ENCODE results near the gene AMOTL1.

Gene AMOTL1

DNA sequence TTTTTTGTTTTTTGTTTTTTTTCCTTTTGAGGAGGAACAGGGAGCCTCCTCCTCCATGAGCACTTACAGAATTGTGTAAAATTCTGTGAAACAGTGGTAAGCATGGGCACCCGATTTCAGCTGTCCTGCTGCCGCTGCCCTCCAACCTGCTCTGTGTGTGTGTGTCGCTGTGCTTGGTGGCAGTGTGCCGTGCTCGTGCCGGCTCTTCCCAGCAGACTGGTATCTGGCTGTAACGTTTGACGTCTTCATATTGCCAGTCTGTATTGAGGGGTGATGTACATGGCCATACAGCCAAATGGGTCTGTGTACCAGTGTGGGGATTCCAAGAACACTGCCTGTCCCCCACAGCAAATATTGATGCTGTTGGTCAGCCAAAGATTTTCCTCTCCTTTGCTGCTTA lies 108.1 kb downstream of the AMOTL1 start:
- FAIRE-seq (no peak), DNase-seq (ENCODE audit: insufficient read length, low spot score) (no peak)
- TF ChIP-seq TAF1 (IDR thresholded peaks at IDR 0.05; ENCODE audit: low read depth, low read length) (no peak), POLR2AphosphoS5 (IDR thresholded peaks at IDR 0.05; ENCODE audit: low read depth, low read length) (no peak), PAX5 (IDR thresholded peaks at IDR 0.05; ENCODE audit: insufficient read depth, low read length, severe bottlenecking) (no peak), SPI1 (IDR thresholded peaks at IDR 0.05; ENCODE audit: low read depth, low read length) (no peak), POLR2A (IDR thresholded peaks at IDR 0.05; ENCODE audit: low read depth, low read length) (no peak), POU2F2 (IDR thresholded peaks at IDR 0.05; ENCODE audit: low read depth, low read length) (no peak)

DNA sequence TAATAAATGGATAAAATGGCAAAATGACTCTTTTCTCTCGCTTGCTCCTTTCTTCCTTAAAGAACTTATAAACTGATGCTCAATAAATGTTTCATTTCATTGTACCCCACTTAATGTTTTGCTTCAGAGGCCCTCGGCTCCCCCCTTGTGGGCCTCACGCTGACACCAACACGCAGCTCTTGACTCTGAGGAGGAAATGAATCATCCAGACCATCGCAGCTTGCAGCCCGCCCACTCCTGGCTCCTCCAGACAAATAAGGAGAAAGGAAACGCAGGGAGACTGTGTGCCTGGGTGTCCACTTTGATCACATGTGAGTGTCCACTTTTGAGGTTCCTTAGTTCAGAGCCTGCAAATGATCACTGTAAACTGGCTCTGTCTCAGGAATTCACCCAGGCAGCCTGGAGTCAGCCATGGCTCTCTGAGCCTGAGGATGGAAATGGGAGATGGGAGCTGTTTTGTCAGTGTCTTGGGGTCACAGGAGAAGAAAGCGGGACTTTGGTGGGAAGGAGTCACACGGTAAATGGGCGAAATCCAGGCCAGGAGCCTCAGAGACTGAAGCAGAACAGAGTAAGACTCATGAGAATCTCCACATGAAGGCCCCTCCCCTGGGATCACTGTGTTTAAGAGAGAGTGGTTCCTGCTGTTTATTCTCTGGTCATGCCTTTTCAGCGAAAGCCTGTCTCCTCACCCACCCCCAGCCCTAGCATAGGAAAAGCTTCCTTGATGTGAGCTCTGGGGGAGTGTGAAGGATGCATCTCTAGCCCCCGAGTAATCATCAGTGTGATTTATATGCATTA lies 108.7 kb downstream of the AMOTL1 start:
- TF ChIP-seq POLR2A (IDR thresholded peaks at IDR 0.05; ENCODE audit: low read depth, low read length) (no peak), TAF1 (IDR thresholded peaks at IDR 0.05; ENCODE audit: low read depth, low read length) (no peak), PAX5 (IDR thresholded peaks at IDR 0.05; ENCODE audit: insufficient read depth, low read length, severe bottlenecking) (no peak), POLR2AphosphoS5 (IDR thresholded peaks at IDR 0.05; ENCODE audit: low read depth, low read length) (no peak), SPI1 (IDR thresholded peaks at IDR 0.05; ENCODE audit: low read depth, low read length) (no peak), POU2F2 (IDR thresholded peaks at IDR 0.05; ENCODE audit: low read depth, low read length) (no peak)
- FAIRE-seq (peak; percentile 87), DNase-seq (ENCODE audit: insufficient read length, low spot score) (peak; percentile 46)

DNA sequence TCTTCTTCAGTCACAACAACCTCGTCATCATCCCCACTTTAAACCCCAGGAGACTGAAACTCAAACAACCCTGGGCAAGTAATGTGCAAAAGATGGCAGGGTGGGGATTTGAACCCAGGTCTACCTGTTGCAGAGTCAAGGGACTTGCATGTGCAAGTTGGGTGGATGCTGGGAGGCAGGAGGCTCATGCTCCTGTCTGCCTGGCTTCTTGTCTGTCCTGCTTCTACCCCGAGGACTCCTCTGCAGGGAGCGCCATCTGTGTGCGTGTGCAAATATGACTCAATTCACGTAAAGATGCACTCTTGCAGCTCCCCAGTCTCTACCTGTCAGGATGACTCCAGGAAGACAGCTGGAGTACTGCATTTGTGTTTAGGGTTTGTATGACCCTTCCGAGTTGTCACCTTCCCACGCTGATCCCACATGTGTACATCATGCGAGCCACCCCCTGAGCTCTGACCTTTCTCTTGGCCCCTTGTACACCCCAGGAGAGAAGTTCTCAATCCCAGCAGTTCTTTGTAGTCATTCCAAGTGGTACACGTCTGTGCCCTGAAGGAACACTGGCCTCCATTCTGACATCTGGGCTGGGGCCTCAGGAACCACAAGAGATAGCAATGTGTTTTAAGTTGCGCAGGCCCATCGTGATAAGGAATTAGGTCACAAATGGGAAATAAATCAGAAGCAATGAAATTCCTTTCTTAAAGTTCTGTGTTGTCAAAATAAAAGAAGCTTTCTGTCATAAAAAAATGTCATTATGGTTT lies 109.5 kb downstream of the AMOTL1 start:
- no peak for DNase-seq (ENCODE audit: insufficient read length, low spot score)
- no peak for FAIRE-seq
- no peak for TF ChIP-seq POLR2A (IDR thresholded peaks at IDR 0.05; ENCODE audit: low read depth, low read length)
- TF ChIP-seq TAF1 (IDR thresholded peaks at IDR 0.05; ENCODE audit: low read depth, low read length), result no peak
- TF ChIP-seq SPI1 (IDR thresholded peaks at IDR 0.05; ENCODE audit: low read depth, low read length), result no peak
- TF ChIP-seq POLR2AphosphoS5 (IDR thresholded peaks at IDR 0.05; ENCODE audit: low read depth, low read length), result no peak
- no peak for TF ChIP-seq PAX5 (IDR thresholded peaks at IDR 0.05; ENCODE audit: insufficient read depth, low read length, severe bottlenecking)
- TF ChIP-seq POU2F2 (IDR thresholded peaks at IDR 0.05; ENCODE audit: low read depth, low read length), result no peak

DNA sequence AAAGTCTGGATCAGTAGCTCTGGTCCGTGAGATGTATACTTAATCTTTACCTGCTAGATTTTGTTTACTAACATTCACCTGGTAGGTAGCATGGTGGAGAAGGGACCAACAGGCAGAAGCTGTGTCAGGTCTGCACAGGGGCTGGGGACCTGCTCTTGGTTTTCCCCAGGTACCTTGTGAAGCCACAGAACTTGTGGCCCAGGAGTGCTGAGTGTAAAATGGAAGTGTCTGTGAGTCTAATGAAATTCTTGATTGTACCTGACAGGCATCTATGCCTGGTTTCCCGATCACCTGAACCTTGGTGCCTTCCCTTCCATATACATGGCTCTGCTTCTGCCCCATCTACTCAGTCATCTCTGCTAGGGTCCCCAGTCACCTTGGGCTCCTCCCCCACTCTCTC lies 110.8 kb downstream of the AMOTL1 start:
- no peak for FAIRE-seq
- no peak for TF ChIP-seq PAX5 (IDR thresholded peaks at IDR 0.05; ENCODE audit: insufficient read depth, low read length, severe bottlenecking)
- no peak for TF ChIP-seq SPI1 (IDR thresholded peaks at IDR 0.05; ENCODE audit: low read depth, low read length)
- no peak for TF ChIP-seq POLR2AphosphoS5 (IDR thresholded peaks at IDR 0.05; ENCODE audit: low read depth, low read length)
- TF ChIP-seq POU2F2 (IDR thresholded peaks at IDR 0.05; ENCODE audit: low read depth, low read length), result no peak
- TF ChIP-seq TAF1 (IDR thresholded peaks at IDR 0.05; ENCODE audit: low read depth, low read length), result no peak
- no peak for TF ChIP-seq POLR2A (IDR thresholded peaks at IDR 0.05; ENCODE audit: low read depth, low read length)
- DNase-seq (ENCODE audit: insufficient read length, low spot score), result no peak

DNA sequence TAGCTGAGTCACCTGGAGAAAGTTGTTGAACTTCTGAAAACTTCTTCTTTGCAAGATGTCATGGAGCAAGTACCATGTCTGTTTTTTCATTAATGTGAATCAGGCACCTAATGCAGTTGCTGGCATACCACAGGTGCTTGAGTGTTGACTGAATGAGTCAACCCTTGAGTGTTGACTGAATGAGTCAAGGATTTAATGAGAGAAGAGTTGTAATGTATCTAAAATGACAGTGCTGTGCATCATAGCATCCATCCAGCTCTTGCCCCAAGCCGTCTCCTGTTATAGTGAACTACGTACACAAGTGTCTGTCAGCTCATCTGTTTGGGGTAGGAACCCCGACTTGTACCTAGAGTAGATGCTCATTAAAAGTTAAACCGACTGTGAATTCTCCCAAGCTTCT lies 112.1 kb downstream of the AMOTL1 start:
- DNase-seq (ENCODE audit: insufficient read length, low spot score) (no peak), FAIRE-seq (no peak)
- no peak for TF ChIP-seq POLR2A (IDR thresholded peaks at IDR 0.05; ENCODE audit: low read depth, low read length)
- TF ChIP-seq PAX5 (IDR thresholded peaks at IDR 0.05; ENCODE audit: insufficient read depth, low read length, severe bottlenecking), result no peak
- no peak for TF ChIP-seq POLR2AphosphoS5 (IDR thresholded peaks at IDR 0.05; ENCODE audit: low read depth, low read length)
- TF ChIP-seq TAF1 (IDR thresholded peaks at IDR 0.05; ENCODE audit: low read depth, low read length), result no peak
- TF ChIP-seq SPI1 (IDR thresholded peaks at IDR 0.05; ENCODE audit: low read depth, low read length), result no peak
- no peak for TF ChIP-seq POU2F2 (IDR thresholded peaks at IDR 0.05; ENCODE audit: low read depth, low read length)

DNA sequence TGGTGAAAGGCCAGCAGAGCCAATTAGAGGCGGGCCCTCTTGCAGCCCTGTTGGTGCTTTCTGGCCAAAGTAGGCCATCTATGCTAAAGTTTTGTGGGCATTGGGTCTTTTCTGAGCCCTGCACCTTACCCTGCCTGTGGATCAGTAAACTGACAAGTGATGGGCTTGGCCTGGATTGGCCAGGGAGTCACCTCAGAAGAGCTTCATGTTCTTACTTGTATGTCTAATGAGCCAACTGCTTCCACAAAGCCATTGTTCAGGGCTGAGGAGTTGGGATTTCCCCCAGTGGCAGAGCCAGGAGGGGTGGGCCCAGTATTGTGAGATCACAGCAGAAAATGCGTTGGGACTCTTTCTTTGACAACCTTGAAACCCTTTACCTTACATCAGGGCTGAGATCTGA lies 114.8 kb downstream of the AMOTL1 start:
- TF ChIP-seq POLR2AphosphoS5 (IDR thresholded peaks at IDR 0.05; ENCODE audit: low read depth, low read length), result no peak
- TF ChIP-seq TAF1 (IDR thresholded peaks at IDR 0.05; ENCODE audit: low read depth, low read length), result no peak
- no peak for TF ChIP-seq SPI1 (IDR thresholded peaks at IDR 0.05; ENCODE audit: low read depth, low read length)
- no peak for TF ChIP-seq POU2F2 (IDR thresholded peaks at IDR 0.05; ENCODE audit: low read depth, low read length)
- no peak for TF ChIP-seq PAX5 (IDR thresholded peaks at IDR 0.05; ENCODE audit: insufficient read depth, low read length, severe bottlenecking)
- TF ChIP-seq POLR2A (IDR thresholded peaks at IDR 0.05; ENCODE audit: low read depth, low read length), result no peak
- no peak for DNase-seq (ENCODE audit: insufficient read length, low spot score)
- FAIRE-seq, result no peak

DNA sequence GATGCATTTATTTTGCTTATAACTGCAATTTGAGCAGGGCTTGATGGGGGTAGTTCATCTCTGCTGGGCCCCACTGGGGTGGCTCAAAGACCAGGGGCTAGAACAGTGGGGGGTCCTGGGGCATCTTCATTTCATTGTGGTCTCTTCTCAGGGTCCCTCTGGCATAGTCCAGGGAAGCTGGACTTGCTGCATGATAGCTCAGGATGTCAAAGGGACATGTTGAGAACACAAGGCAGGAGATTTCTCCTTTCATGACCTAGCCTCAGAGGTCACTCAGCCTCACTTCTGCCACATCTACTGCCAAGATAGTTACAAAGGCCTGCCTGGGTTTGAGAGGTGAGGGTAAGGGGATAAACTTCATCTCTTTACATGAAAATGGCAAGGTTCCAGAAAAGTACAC lies 115.7 kb downstream of the AMOTL1 start:
- no peak for DNase-seq (ENCODE audit: insufficient read length, low spot score)
- no peak for FAIRE-seq
- TF ChIP-seq PAX5 (IDR thresholded peaks at IDR 0.05; ENCODE audit: insufficient read depth, low read length, severe bottlenecking), result no peak
- no peak for TF ChIP-seq SPI1 (IDR thresholded peaks at IDR 0.05; ENCODE audit: low read depth, low read length)
- TF ChIP-seq POLR2AphosphoS5 (IDR thresholded peaks at IDR 0.05; ENCODE audit: low read depth, low read length), result no peak
- no peak for TF ChIP-seq POU2F2 (IDR thresholded peaks at IDR 0.05; ENCODE audit: low read depth, low read length)

DNA sequence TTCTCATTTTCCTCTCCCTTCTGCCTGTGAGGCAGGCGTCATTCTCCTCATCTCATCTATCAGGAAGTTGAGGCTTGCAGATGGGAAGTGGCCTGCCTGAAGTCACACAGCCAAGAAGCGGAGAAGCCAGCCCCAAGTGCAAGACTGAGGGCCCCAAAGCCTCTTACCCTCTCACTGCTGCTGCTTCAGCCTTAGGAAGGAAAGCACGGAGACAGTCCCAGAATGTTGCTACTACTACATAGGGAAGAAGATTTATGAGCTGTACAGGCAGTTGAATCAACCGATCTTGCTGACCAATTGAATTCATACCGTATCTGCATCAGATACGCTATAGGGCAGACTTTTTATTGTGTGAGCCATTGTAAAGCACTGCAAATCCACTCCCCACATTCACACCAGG lies 116.2 kb downstream of the AMOTL1 start:
- FAIRE-seq, result no peak
- TF ChIP-seq PAX5 (IDR thresholded peaks at IDR 0.05; ENCODE audit: insufficient read depth, low read length, severe bottlenecking), result no peak
- TF ChIP-seq SPI1 (IDR thresholded peaks at IDR 0.05; ENCODE audit: low read depth, low read length), result no peak
- TF ChIP-seq POLR2A (IDR thresholded peaks at IDR 0.05; ENCODE audit: low read depth, low read length), result no peak
- TF ChIP-seq POLR2AphosphoS5 (IDR thresholded peaks at IDR 0.05; ENCODE audit: low read depth, low read length), result no peak
- no peak for TF ChIP-seq POU2F2 (IDR thresholded peaks at IDR 0.05; ENCODE audit: low read depth, low read length)
- no peak for DNase-seq (ENCODE audit: insufficient read length, low spot score)

DNA sequence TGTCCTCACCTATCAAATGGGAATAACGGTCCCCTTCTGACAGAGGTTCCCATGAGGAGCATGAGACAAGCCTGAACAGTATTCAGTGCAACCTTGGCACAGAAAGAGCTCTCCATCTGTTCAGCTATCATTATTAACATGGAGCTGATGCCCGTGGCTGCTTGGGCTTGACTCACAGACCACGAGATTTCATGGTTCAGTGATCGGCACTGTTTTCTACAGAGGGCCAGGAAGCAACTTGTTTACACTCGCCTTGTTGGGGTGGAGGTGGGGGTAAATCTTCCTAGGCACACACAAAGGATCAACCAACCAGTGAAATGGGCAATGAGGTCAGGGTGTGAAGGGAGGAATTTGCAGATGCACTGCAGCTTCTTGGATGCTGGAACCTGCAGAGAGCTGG lies 117.0 kb downstream of the AMOTL1 start:
- DNase-seq (ENCODE audit: insufficient read length, low spot score) (no peak), FAIRE-seq (peak; percentile 84)
- TF ChIP-seq SPI1 (IDR thresholded peaks at IDR 0.05; ENCODE audit: low read depth, low read length) (no peak), PAX5 (IDR thresholded peaks at IDR 0.05; ENCODE audit: insufficient read depth, low read length, severe bottlenecking) (peak; percentile 24), POLR2AphosphoS5 (IDR thresholded peaks at IDR 0.05; ENCODE audit: low read depth, low read length) (no peak)
